Breast epithelium (tissue), 3 donors: ENCODE measurements around the gene CCL21.

ENCODE experiments used
- CTCF ChIP-seq, 3 donors: fragments of 450-650 bp; IDR thresholded peaks; one replicate each; pipeline ENCODE4 v1.5.1; 2016 to 2017; ENCODE audit warnings: antibody characterized with exemption in 3 of 3, mild to moderate bottlenecking in 3 of 3, moderate library complexity in 3 of 3
- POLR2A ChIP-seq: fragments of 450-650 bp; IDR thresholded peaks from one replicate; pipeline ENCODE4 v1.6.1; 2016; ENCODE audit warnings: antibody characterized with exemption, mild to moderate bottlenecking, moderate library complexity

- no peak for TF ChIP-seq POLR2A
- TF ChIP-seq CTCF (IDR thresholded peaks at IDR 0.05): no peak
These were observed 21.4 kb downstream of the CCL21 start for GRCh38 chr9:34688329-34689115.
